ENCODE data around the gene DBF4B. TPM values are rescaled to one million over a fixed set of nuclear protein-coding genes. Genes with fewer than 3 reads are reported as not detected.
"Not testable (repeated sequence)": the region's sequence is repeated elsewhere in the genome, so short reads cannot be mapped to it uniquely, and the experiment has no call there.

The DBF4B gene
- total RNA-seq, 3 donors from 2014 or later, result 4.9 to 10.2 (median 7.2) TPM

DNA sequence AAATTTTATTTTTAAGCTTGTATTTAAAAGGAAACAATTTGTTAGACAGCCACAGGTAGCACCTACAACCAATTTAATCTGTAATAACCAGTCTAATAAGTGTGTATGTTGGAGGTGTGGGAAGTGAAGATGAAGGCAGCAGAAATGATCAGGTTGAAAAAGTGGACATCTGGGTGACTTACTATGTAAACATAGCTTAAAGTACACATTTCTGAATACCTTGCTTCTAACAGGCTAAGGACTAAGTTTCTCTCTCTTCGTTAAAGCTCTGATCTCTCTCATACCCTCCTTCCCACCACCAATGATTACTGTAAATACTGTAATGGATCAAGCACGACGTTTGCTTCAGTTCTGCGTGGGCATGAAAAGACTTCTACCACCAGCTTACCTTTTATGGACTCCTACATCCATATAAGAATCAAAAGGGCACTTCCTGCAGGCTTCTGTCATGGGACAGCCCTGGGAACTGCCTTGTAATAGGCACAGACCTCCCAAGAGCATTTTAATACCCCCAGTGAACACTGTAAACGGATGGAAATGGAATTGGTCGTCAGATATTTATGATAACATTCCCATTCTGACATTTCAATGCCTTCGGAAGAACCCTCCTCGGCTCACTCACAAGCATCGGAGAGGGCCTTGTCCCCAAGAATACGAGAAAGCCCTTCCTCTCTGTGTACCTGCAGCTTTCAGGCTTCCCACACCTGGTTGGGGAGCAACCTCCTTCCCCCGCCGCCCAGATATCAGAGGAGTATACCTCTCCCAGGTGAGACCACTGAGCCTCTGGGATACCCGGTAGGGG, 19.6 kb upstream of the DBF4B start:
- ATAC-seq (peak; percentile 48), DNase-seq (no peak)
- TF ChIP-seq, protein P1, sequence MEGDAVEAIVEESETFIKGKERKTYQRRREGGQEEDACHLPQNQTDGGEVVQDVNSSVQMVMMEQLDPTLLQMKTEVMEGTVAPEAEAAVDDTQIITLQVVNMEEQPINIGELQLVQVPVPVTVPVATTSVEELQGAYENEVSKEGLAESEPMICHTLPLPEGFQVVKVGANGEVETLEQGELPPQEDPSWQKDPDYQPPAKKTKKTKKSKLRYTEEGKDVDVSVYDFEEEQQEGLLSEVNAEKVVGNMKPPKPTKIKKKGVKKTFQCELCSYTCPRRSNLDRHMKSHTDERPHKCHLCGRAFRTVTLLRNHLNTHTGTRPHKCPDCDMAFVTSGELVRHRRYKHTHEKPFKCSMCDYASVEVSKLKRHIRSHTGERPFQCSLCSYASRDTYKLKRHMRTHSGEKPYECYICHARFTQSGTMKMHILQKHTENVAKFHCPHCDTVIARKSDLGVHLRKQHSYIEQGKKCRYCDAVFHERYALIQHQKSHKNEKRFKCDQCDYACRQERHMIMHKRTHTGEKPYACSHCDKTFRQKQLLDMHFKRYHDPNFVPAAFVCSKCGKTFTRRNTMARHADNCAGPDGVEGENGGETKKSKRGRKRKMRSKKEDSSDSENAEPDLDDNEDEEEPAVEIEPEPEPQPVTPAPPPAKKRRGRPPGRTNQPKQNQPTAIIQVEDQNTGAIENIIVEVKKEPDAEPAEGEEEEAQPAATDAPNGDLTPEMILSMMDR (IDR thresholded peaks at IDR 0.05), result no peak
- Histone ChIP-seq H3K4me3 (peak overlapping the region; percentile 54), H3K36me3 (ENCODE audit: low read depth) (no peaks in the 10 kb centered on the region), H3K9me3 (no peaks in the 10 kb centered on the region), H3K4me1 (ENCODE audit: low read depth) (peaks cover 12% of the 10 kb centered on the region)
- intact Hi-C loops (cut with DNase I, micrococcal nuclease), result no loop called here

DNA sequence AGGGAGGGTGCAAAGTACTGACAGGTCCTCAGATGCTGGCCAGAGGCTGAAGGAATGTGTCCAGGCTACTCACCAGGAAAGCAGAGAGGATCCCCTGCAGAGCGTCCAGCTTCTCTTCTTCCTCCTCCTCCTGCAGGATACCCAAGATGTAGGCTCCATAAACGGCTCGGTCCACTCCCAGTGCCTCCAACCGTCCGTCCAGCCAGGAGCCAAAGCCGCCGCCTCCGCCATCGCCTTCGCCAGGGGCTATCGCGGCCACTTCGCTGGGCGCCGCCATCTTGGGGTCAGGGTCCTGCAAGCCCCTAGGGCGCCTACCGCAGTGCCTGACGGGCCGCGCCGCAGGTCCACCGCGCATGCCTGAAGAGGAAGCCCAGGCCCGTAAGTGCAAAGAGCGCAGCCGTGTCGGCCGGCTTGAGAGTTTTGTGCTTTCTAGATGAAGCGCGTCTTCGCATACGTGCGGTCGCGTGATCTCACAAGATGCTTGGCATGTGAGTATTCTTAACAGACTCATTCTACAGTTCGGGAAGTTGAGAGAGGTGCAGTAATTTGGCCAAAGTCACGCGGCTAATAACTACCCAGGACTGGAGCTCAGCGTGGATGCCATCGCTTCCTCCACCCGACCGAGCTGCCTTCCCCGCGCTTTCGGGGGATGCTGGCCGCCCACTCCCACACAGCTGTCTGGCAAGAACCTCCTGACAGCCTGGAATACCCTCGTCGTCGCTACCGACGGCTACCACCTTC, 18.8 kb upstream of the DBF4B start, which contains the start of gene CCDC43:
Gene CCDC43 (minus strand): TSS at position 300 of the 741 bp plus-strand sequence. CDS start 23 bp downstream, at position 277.
- peak; percentile 92 to 94 (median 93) for DNase-seq
- H3K9me3 ChIP-seq, result no peaks in the 10 kb centered on the region
- TF ChIP-seq, protein P1 (IDR thresholded peaks at IDR 0.05), result no peak
- H3K36me3 ChIP-seq (ENCODE audit: low read depth), result no peaks in the 10 kb centered on the region
- intact Hi-C loops (cut with DNase I, micrococcal nuclease), result no loop called here
- peaks cover 12% of the 10 kb centered on the region for H3K4me1 ChIP-seq (ENCODE audit: low read depth)
- ATAC-seq, result peak; percentile 100
- peak within 1 kb of the TSS; percentile 54 for H3K4me3 ChIP-seq

DNA sequence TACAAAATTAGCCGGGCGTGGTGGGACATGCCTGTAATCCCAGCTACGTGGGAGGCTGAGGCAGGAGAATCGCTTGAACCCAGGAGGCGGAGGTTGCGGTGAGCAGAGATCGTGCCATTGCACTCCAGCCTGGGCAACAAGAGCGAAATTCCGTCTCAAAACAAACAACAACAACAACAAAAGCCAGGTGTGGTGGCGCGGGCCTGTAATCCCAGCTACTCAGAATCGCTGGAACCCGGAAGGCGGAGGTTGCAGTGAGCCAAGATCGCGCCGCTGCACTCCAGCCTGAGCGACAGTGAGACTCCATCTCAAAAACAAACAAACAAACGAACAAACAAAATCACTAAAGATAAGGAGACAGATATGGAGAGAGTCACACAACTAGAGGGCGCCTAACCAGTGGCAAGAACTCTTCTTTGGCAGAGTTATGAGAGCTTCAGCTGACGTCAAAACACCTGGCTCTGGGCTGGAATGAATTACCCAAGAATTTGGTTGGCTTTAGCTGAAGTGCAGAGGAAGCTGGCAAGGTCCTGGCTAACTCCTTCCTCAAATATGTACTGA, 17.6 kb upstream of the DBF4B start:
- peak in 1 of 3 donors; percentile 28 for DNase-seq
- H3K4me1 ChIP-seq (ENCODE audit: low read depth), result peaks cover 12% of the 10 kb centered on the region
- H3K36me3 ChIP-seq (ENCODE audit: low read depth); H3K4me3 ChIP-seq; intact Hi-C loops (cut with DNase I, micrococcal nuclease); H3K9me3 ChIP-seq; ATAC-seq: not testable (repeated sequence)

DNA sequence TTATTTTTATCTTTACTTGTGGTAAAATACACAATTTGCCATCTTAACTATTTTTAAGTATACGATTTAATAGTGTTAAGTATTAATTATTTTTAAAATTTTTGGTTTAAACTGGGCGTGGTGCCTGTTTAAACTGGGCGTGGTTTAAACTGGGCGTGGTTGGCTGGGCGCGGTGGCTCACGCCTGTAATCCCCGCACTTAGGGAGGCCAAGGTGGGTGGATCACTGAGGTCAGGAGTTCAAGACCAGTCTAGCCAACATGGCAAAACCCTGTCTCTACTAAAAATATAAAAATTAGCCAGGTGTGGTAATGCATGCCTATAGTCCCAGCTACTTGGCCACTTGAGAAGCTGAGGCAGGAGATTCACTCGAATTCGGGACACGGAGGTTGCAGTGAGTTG, 14.9 kb upstream of the DBF4B start:
- TF ChIP-seq, protein P1 (IDR thresholded peaks at IDR 0.05), result no peak
- ATAC-seq, result no peak
- intact Hi-C loops (cut with DNase I, micrococcal nuclease), result no loop called here

DNA sequence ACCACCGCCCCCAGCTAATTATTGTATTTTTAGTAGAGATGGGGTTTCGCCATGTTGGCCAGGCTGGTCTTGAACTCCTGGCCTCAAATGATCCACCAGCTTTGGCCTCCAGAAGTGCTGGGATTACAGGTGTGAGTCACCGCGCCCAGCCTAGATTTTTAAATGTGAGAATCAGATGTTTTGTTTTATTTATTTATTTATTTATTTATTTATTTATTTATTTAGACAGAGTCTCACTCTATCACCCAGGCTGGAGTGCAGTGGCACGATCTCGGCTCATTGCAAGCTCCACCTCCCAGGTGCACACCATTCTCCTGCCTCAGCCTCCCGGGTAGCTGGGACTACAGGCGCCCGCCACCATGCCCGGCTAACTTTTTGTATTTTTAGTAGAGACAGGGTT, 8.2 kb upstream of the DBF4B start:
- H3K9me3 ChIP-seq; intact Hi-C loops (cut with DNase I, micrococcal nuclease); DNase-seq; ATAC-seq; H3K4me3 ChIP-seq; H3K36me3 ChIP-seq (ENCODE audit: low read depth); H3K4me1 ChIP-seq (ENCODE audit: low read depth): not testable (repeated sequence)

More for the DNA sequence above, 14.9 kb upstream of the DBF4B start:
- Histone ChIP-seq H3K4me3 (no peak overlapping the region), H3K36me3 (ENCODE audit: low read depth) (no peaks in the 10 kb centered on the region), H3K9me3 (no peaks in the 10 kb centered on the region), H3K4me1 (ENCODE audit: low read depth) (peaks cover 12% of the 10 kb centered on the region)
- no peak for DNase-seq

DNA sequence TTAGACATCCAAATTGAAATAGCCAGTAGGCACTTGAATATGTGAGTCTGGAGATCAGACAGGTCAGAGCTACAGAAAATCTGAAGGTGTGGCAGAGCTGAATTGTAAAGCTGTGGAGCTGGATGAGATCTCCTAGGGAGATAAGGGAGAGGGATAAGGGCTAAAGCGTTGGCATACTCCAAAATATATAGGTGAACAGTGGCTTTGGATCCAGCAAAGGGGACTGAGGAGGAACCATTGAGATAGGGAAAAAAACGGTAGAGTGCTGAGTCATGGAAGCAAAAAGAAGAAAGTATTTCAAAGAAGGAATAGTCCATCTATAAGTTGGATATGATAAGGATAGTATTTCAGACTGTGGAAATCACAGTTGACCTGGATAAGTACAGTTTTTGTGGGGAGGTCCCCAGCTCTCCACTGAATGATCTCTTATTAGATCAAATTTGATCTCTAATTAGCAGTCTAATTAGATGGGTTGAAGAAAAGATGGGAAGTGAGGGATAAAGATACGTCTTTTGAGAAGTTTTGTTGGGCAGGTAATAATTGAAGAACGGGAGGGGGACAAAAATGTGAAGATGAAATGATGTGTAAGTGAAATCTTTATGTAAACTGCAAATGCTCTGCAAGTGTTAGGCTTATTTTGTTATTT, 587 bp upstream of the DBF4B start:
- DNase-seq (no peak), ATAC-seq (no peak)
- Histone ChIP-seq H3K4me1 (ENCODE audit: low read depth) (peaks cover 4% of the 10 kb centered on the region), H3K4me3 (peak overlapping the region; percentile 58), H3K36me3 (ENCODE audit: low read depth) (no peaks in the 10 kb centered on the region), H3K9me3 (no peaks in the 10 kb centered on the region)
- TF ChIP-seq, protein P1 (IDR thresholded peaks at IDR 0.05), result no peak
- intact Hi-C loops (cut with DNase I, micrococcal nuclease), result no loop called here
